Liver (tissue), 9 donors: ENCODE data around the gene KANSL2. TPM values are rescaled to one million over a fixed set of nuclear protein-coding genes. Genes with fewer than 3 reads are reported as not detected.

Source experiments
- DNase-seq: peaks from one replicate; pipeline ENCODE4 v3.0.0-alpha.2; 2017; ENCODE audit warnings: low spot score
- H3K27ac ChIP-seq, 2 donors: one replicate each; pipeline ENCODE4 v1.7.0; 2013; ENCODE audit warnings: inconsistent platforms in 2 of 2, low read length in 2 of 2, control low read depth in 1 of 2, low read depth in 1 of 2, mild to moderate bottlenecking in 1 of 2
- H3K27me3 ChIP-seq, 4 donors: one replicate each; pipeline versions ENCODE4 v1.6.1 to v1.7.0; 2013; ENCODE audit warnings: low read length in 3 of 4, inconsistent platforms in 1 of 4, mild to moderate bottlenecking in 1 of 4, moderate library complexity in 1 of 4; ENCODE audit not compliant: control insufficient read depth in 4 of 4, insufficient read depth in 4 of 4
- H3K36me3 ChIP-seq, 4 donors: one replicate each; pipeline versions ENCODE4 v1.6.1 to v1.7.0; 2013; ENCODE audit warnings: low read length in 3 of 4, mild to moderate bottlenecking in 3 of 4, low read depth in 1 of 4, moderate library complexity in 1 of 4; ENCODE audit not compliant: control insufficient read depth in 4 of 4, insufficient read depth in 3 of 4
- H3K4me1 ChIP-seq, 4 donors: one replicate each; pipeline versions ENCODE4 v1.6.1 to v1.7.0; 2013; ENCODE audit warnings: low read length in 3 of 4, mild to moderate bottlenecking in 3 of 4, moderate library complexity in 1 of 4; ENCODE audit not compliant: control insufficient read depth in 4 of 4, insufficient read depth in 4 of 4
- H3K4me3 ChIP-seq, 3 donors: one replicate each; pipeline versions ENCODE4 v1.6.1 to v1.7.0; 2013; ENCODE audit warnings: low read length in 3 of 3, control low read depth in 1 of 3, low read depth in 1 of 3, mild to moderate bottlenecking in 1 of 3
- H3K9ac ChIP-seq, 2 donors: one replicate each; pipeline ENCODE4 v1.7.0; 2013; ENCODE audit warnings: low read length in 2 of 2, mild to moderate bottlenecking in 2 of 2, moderate library complexity in 2 of 2, control low read depth in 1 of 2, low read depth in 1 of 2
- H3K9me3 ChIP-seq, 4 donors: one replicate each; pipeline versions ENCODE4 v1.6.1 to v1.7.0; 2013; ENCODE audit warnings: low read length in 3 of 4; ENCODE audit not compliant: control insufficient read depth in 4 of 4
- EGR1 ChIP-seq, 2 donors: IDR thresholded peaks; 2 replicates each; pipeline ENCODE4 v1.6.1; 2016 to 2018; ENCODE audit warnings: antibody characterized with exemption in 2 of 2, low read depth in 2 of 2
- FOXA1 ChIP-seq: IDR thresholded peaks from 2 replicates; pipeline ENCODE4 v1.6.1; 2016; ENCODE audit warnings: antibody characterized with exemption
- FOXA2 ChIP-seq: IDR thresholded peaks from 2 replicates; pipeline ENCODE4 v1.6.1; 2016; ENCODE audit warnings: antibody characterized with exemption
- GABPA ChIP-seq, 2 donors: IDR thresholded peaks in 1 of 2; conservative IDR thresholded peaks in 1 of 2; 2 replicates each; pipeline ENCODE4 v1.6.1; 2016; ENCODE audit warnings: antibody characterized with exemption in 2 of 2, mild to moderate bottlenecking in 1 of 2, moderate library complexity in 1 of 2
- HNF4A ChIP-seq, 2 donors: conservative IDR thresholded peaks; 2 replicates each; pipeline ENCODE4 v1.6.1; 2016; ENCODE audit warnings: antibody characterized with exemption in 2 of 2, mild to moderate bottlenecking in 2 of 2
- HNF4G ChIP-seq: IDR thresholded peaks from 2 replicates; pipeline ENCODE4 v1.6.1; 2016; ENCODE audit warnings: antibody characterized with exemption
- JUND ChIP-seq, 2 donors: IDR thresholded peaks; 2 replicates each; pipeline ENCODE4 v1.6.1; 2016; ENCODE audit warnings: antibody characterized with exemption in 2 of 2
- NR2F2 ChIP-seq: IDR thresholded peaks from 2 replicates; pipeline ENCODE4 v1.6.1; 2016; ENCODE audit warnings: antibody characterized with exemption
- RAD21 ChIP-seq, 2 donors: IDR thresholded peaks; 2 replicates each; pipeline ENCODE4 v1.6.1; 2016; ENCODE audit warnings: antibody characterized with exemption in 2 of 2, mild to moderate bottlenecking in 2 of 2
- RXRA ChIP-seq, 2 donors: IDR thresholded peaks; 2 replicates each; pipeline ENCODE4 v1.6.1; 2017 to 2018; ENCODE audit warnings: antibody characterized with exemption in 2 of 2, mild to moderate bottlenecking in 1 of 2
- SP1 ChIP-seq: IDR thresholded peaks from 2 replicates; pipeline ENCODE4 v1.6.1; 2018; ENCODE audit warnings: antibody characterized with exemption, mild to moderate bottlenecking
- TAF1 ChIP-seq: conservative IDR thresholded peaks from 2 replicates; pipeline ENCODE4 v1.6.1; 2016; ENCODE audit warnings: antibody characterized with exemption, mild to moderate bottlenecking
- YY1 ChIP-seq: IDR thresholded peaks from 2 replicates; pipeline ENCODE4 v1.6.1; 2016; ENCODE audit warnings: antibody characterized with exemption, mild to moderate bottlenecking
- WGBS: extraction: QIAGEN DNeasy Blood & Tissue Kit; methylation state at CpG from one replicate; pipeline ENCODE4 v1.1.7; 2013; 5-methylcytosine and 5-hydroxymethylcytosine counted together
- polyA plus RNA-seq, 2 donors: library from polyadenylated mRNA; stranded (reverse) in 1 of 2; unstranded in 1 of 2; fragments of 200-250 nt in 1 of 2; fragments of >200 nt in 1 of 2; fragmentation: Nextera tagmentation in 1 of 2; extraction: Ambion mirVana in 1 of 2; gene quantifications; one replicate each; pipeline versions ENCODE4 v1.2.1 to v1.2.3, GENCODE V29; 2013 to 2015
- total RNA-seq, 2 donors: library from RNA; depleted of rRNA; stranded (reverse); fragments of >200 nt; gene quantifications; one replicate each; pipeline ENCODE4 v1.2.3, GENCODE V29; 2014
- TF ChIP-seq, protein P1 (sequence below): fragments of 150-350 bp; IDR thresholded peaks from 2 replicates; pipeline ENCODE4 v1.5.1; 2017; ENCODE audit warnings: improper control_type of control experiment, low read depth, low read length; ENCODE audit not compliant: missing input control
- TF ChIP-seq, protein P2 (sequence below): IDR thresholded peaks from 2 replicates; pipeline ENCODE4 v1.6.1; 2016; ENCODE audit warnings: antibody characterized with exemption
- TF ChIP-seq, protein P3 (sequence below): IDR thresholded peaks from 2 replicates; pipeline ENCODE4 v1.6.1; 2016; ENCODE audit warnings: antibody characterized with exemption
- TF ChIP-seq, protein P4 (sequence below): IDR thresholded peaks from 2 replicates; pipeline ENCODE4 v1.6.1; 2016; ENCODE audit warnings: antibody characterized with exemption
- donor health status: healthy.
- donor health status: healthy.
- donor health status: healthy.
- donor health status: healthy.
- donor health status: healthy.

Gene KANSL2
- total and polyA plus RNA-seq, 4 donors = 7.0 to 23.0 (median 14.8) TPM

DNA sequence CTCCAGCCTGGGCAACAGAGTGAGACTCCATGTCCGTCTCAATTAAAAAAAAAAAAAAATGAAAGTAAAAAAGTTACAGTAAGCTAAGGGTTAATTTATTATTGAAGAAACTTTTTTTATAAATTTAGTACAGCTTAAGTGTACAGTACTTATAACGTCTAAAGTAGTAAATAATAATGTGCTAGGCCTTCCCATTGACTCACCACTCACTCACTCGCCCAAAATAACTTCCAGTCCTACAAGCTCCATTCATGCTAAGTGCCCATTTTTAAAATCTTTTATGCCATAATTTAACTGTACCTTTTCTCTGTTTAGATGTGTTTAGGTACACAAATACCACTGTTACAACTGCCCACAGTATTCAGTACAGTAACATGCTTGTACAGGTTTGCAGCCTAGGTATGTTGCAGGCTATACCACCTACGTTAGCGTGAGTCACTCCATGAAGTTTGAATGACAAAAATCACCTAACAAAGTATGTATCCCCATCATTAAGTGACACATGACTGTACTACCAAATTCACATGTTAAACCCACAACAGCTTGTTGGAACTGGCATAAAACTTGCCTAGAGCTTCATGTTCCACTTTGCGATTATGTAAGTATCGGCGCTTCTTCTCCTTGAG is 10.7 kb downstream of the KANSL2 start (continued):
- TF ChIP-seq, protein P1, sequence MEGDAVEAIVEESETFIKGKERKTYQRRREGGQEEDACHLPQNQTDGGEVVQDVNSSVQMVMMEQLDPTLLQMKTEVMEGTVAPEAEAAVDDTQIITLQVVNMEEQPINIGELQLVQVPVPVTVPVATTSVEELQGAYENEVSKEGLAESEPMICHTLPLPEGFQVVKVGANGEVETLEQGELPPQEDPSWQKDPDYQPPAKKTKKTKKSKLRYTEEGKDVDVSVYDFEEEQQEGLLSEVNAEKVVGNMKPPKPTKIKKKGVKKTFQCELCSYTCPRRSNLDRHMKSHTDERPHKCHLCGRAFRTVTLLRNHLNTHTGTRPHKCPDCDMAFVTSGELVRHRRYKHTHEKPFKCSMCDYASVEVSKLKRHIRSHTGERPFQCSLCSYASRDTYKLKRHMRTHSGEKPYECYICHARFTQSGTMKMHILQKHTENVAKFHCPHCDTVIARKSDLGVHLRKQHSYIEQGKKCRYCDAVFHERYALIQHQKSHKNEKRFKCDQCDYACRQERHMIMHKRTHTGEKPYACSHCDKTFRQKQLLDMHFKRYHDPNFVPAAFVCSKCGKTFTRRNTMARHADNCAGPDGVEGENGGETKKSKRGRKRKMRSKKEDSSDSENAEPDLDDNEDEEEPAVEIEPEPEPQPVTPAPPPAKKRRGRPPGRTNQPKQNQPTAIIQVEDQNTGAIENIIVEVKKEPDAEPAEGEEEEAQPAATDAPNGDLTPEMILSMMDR = no peak
- TF ChIP-seq GABPA (IDR thresholded peaks at IDR 0.05 in 1 of 2, conservative IDR thresholded peaks at IDR 0.05 in 1 of 2) (no peak), JUND (IDR thresholded peaks at IDR 0.05) (no peak), RXRA (IDR thresholded peaks at IDR 0.05) (no peak), HNF4A (conservative IDR thresholded peaks at IDR 0.05) (no peak), FOXA1 (no peak), HNF4G (no peak), SP1 (no peak), YY1 (no peak)
- TF ChIP-seq, protein P2, sequence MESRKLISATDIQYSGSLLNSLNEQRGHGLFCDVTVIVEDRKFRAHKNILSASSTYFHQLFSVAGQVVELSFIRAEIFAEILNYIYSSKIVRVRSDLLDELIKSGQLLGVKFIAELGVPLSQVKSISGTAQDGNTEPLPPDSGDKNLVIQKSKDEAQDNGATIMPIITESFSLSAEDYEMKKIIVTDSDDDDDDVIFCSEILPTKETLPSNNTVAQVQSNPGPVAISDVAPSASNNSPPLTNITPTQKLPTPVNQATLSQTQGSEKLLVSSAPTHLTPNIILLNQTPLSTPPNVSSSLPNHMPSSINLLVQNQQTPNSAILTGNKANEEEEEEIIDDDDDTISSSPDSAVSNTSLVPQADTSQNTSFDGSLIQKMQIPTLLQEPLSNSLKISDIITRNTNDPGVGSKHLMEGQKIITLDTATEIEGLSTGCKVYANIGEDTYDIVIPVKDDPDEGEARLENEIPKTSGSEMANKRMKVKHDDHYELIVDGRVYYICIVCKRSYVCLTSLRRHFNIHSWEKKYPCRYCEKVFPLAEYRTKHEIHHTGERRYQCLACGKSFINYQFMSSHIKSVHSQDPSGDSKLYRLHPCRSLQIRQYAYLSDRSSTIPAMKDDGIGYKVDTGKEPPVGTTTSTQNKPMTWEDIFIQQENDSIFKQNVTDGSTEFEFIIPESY = no peak

DNA sequence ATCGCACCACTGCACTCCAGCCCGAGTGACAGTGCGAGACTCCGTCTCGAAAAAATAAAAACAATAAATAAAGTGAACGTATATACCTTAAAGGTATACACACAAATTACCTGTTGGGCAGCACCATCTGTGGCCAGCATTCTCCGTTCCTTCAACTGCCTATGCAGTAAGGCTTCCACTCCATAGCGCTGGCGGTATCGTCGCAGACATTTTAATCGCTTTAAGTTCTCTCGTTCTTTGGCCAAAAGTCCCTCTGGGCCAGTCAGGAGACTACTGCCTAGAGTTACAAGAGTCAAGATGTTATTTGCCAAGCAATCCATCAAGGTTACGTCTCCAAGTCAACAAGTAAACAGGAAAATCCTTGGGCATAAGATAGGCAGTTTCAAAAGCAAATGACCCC is 13.0 kb downstream of the KANSL2 start:
- Histone ChIP-seq H3K9ac (no peak overlapping the region), H3K9me3 (no peaks in the 10 kb centered on the region), H3K27me3 (no peaks in the 10 kb centered on the region), H3K27ac (no peak overlapping the region), H3K4me1 (no peaks in the 10 kb centered on the region), H3K4me3 (no peak overlapping the region), H3K36me3 (peaks cover 22 to 62% (median 47%) of the 10 kb centered on the region in 4 donors)
- TF ChIP-seq NR2F2 = no peak
- no peak for TF ChIP-seq FOXA1
- no peak for TF ChIP-seq HNF4G
- TF ChIP-seq HNF4A (conservative IDR thresholded peaks at IDR 0.05) = no peak
- TF ChIP-seq, protein P1 = no peak
- TF ChIP-seq, protein P3, sequence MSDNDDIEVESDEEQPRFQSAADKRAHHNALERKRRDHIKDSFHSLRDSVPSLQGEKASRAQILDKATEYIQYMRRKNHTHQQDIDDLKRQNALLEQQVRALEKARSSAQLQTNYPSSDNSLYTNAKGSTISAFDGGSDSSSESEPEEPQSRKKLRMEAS = no peak
- no peak for TF ChIP-seq GABPA (IDR thresholded peaks at IDR 0.05 in 1 of 2, conservative IDR thresholded peaks at IDR 0.05 in 1 of 2)
- no peak for TF ChIP-seq TAF1
- no peak for TF ChIP-seq SP1
- TF ChIP-seq, protein P2 = no peak
- no peak for TF ChIP-seq YY1
- TF ChIP-seq, protein P4, sequence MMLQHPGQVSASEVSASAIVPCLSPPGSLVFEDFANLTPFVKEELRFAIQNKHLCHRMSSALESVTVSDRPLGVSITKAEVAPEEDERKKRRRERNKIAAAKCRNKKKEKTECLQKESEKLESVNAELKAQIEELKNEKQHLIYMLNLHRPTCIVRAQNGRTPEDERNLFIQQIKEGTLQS = no peak
- TF ChIP-seq FOXA2 = no peak
- no peak for TF ChIP-seq RXRA (IDR thresholded peaks at IDR 0.05)
- TF ChIP-seq EGR1 (IDR thresholded peaks at IDR 0.05; ENCODE audit: low read depth in 2 of 2) = no peak
- TF ChIP-seq RAD21 (IDR thresholded peaks at IDR 0.05) = no peak
- 96% methylated on average over 14 of the region's 14 CpGs for WGBS
- DNase-seq = no peak
